ENCODE data around the gene L2HGDH. TPM values are rescaled to one million over a fixed set of nuclear protein-coding genes. Genes with fewer than 3 reads are reported as not detected.

The L2HGDH gene
- total RNA-seq, 1 experiment from 2014 or later: 27.8 TPM

DNA sequence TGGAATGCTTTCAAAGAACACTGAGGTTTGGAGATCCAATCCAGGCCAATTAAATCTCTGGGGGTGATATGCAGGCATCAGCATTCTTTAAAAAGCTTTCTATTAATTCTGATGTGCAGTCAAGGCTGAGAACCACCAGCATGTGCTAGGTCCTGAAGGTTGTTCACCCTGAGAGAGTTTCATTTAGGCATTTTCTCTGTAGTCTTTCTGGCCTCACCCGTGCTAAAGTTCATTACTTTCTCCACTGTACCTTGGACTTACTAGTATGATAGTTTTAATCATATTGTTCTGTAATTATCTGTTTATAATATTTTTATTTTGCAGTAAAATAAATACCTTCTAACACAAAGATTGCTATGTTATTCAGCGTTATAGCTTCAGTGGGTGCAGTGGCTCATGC lies 113.5 kb downstream of the L2HGDH start:
- Histone ChIP-seq H2AFZ (ENCODE audit: low read length) (no peak overlapping the region), H3K27ac (ENCODE audit: low read length) (no peak overlapping the region), H3K27me3 (ENCODE audit: low read length) (no peaks in the 10 kb centered on the region), H3K9ac (ENCODE audit: low read length) (no peak overlapping the region), H3K9me2 (replicated peaks; ENCODE audit: low read length) (no peaks in the 10 kb centered on the region), H3K9me3 (ENCODE audit: low read length) (no peaks in the 10 kb centered on the region), H3F3A (ENCODE audit: low read length, unreplicated experiment) (no peaks in the 10 kb centered on the region), H3K4me3 (ENCODE audit: low read length) (no peak overlapping the region), H3K4me2 (ENCODE audit: low read length) (no peak overlapping the region), H4K20me1 (ENCODE audit: low read length) (no peaks in the 10 kb centered on the region), H3K79me2 (ENCODE audit: low read length) (no peaks in the 10 kb centered on the region), H3K36me3 (ENCODE audit: low read depth, low read length) (no peaks in the 10 kb centered on the region), H3K4me1 (ENCODE audit: insufficient read depth, low read length) (no peaks in the 10 kb centered on the region)
- DNase-seq (no peak), ATAC-seq (no peak)
- intact Hi-C loops (cut with micrococcal nuclease): no loop called here
- BruUV-seq (replicated peaks): no TSS peak
- CTCF ChIA-PET: no interaction called here
- TF ChIP-seq EZH2 (IDR thresholded peaks at IDR 0.05; ENCODE audit: low read length, unreplicated experiment) (no peak), EZH2phosphoT487 (IDR thresholded peaks at IDR 0.05; ENCODE audit: borderline replicate concordance, low read length) (no peak), CTCF (conservative IDR thresholded peaks at IDR 0.05; ENCODE audit: low read depth, low read length) (no peak)
- POLR2A ChIA-PET (ENCODE audit: unreplicated experiment): no interaction called here

GRCh38 chr14:50191499-50191898 lies 120.5 kb downstream of the L2HGDH start:
- no TSS peak for BruUV-seq (replicated peaks)
- no peaks in the 10 kb centered on the region; the same call in 1 of the 2 replicates for H3K36me3 ChIP-seq (ENCODE audit: low read depth, low read length)
- H3K9ac ChIP-seq (ENCODE audit: low read length): no peak overlapping the region
- no peaks in the 10 kb centered on the region for H3K79me2 ChIP-seq (ENCODE audit: low read length)
- intact Hi-C loops (cut with micrococcal nuclease): no loop called here
- CTCF ChIA-PET: no interaction called here
- no peaks in the 10 kb centered on the region for H4K20me1 ChIP-seq (ENCODE audit: low read length)
- H2AFZ ChIP-seq (ENCODE audit: low read length): no peak overlapping the region
- no peak overlapping the region for H3K4me2 ChIP-seq (ENCODE audit: low read length)
- H3K9me3 ChIP-seq (ENCODE audit: low read length): no peaks in the 10 kb centered on the region
- H3K27ac ChIP-seq (ENCODE audit: low read length): no peak overlapping the region
- TF ChIP-seq EZH2 (IDR thresholded peaks at IDR 0.05; ENCODE audit: low read length, unreplicated experiment) (no peak), EZH2phosphoT487 (IDR thresholded peaks at IDR 0.05; ENCODE audit: borderline replicate concordance, low read length) (no peak), CTCF (conservative IDR thresholded peaks at IDR 0.05; ENCODE audit: low read depth, low read length) (no peak)
- H3K9me2 ChIP-seq (replicated peaks; ENCODE audit: low read length): no peaks in the 10 kb centered on the region
- no peaks in the 10 kb centered on the region for H3F3A ChIP-seq (ENCODE audit: low read length, unreplicated experiment)
- no peaks in the 10 kb centered on the region for H3K27me3 ChIP-seq (ENCODE audit: low read length)
- DNase-seq: no peak
- no peak for ATAC-seq
- no peak overlapping the region for H3K4me3 ChIP-seq (ENCODE audit: low read length)
- H3K4me1 ChIP-seq (ENCODE audit: insufficient read depth, low read length): no peaks in the 10 kb centered on the region
- POLR2A ChIA-PET (ENCODE audit: unreplicated experiment): no interaction called here

Small RNA genes within 50 kb of the gene (microRNA-seq; reads per million reads assigned to microRNA genes)
- not detected for gene MIR4504 (ENCODE audit: unreplicated experiment)

Other genes starting within 250 kb of the L2HGDH start
- gene VCPKMT, start 195.7 kb downstream of the L2HGDH start, total RNA-seq (2014; rRNA removed): 8.2 and 8.8 TPM in 2 replicates
- gene SOS2, start 80.7 kb downstream of the L2HGDH start, total RNA-seq (2014; rRNA removed): 9.1 and 9.9 TPM in 2 replicates
- gene DMAC2L, start 95 bp upstream of the L2HGDH start, total RNA-seq (2014; rRNA removed): 2.3 and 18.1 TPM in 2 replicates
- gene CDKL1, start 84.7 kb upstream of the L2HGDH start, total RNA-seq (2014; rRNA removed): 7.1 and 14.4 TPM in 2 replicates
- gene MAP4K5, start 220.3 kb upstream of the L2HGDH start, total RNA-seq (2014; rRNA removed): 111 and 120 TPM in 2 replicates
- gene ATL1, start 247.9 kb upstream of the L2HGDH start, total RNA-seq (2014; rRNA removed): 0.63 and 1.3 TPM in 2 replicates

All from PC-3 (cell line).